T-helper 1 cell (primary cell): ENCODE data around the gene SREBF2.
"Not testable (repeated sequence)": the region's sequence is repeated elsewhere in the genome, so short reads cannot be mapped to it uniquely, and the experiment has no call there.

ENCODE experiments used
- DNase-seq, 5 donors: peaks; one replicate each; pipeline ENCODE4 v3.0.0-alpha.2; 2012 to 2020

The SREBF2 gene

GRCh38 chr22:41842996-41843970, 10.4 kb downstream of the SREBF2 start:
- peak in 1 of 5 donors; percentile 76 for DNase-seq

- DNase-seq = no peak
Observed at GRCh38 chr22:41844036-41844435, 11.1 kb downstream of the SREBF2 start.

- DNase-seq = no peak
Observed at GRCh38 chr22:41844513-41844912, 11.6 kb downstream of the SREBF2 start.

GRCh38 chr22:41845380-41846267, 12.7 kb downstream of the SREBF2 start:
- DNase-seq = no peak

- DNase-seq = no peak
Observed at GRCh38 chr22:41846268-41846987, 13.5 kb downstream of the SREBF2 start.

- no peak for DNase-seq
Observed at GRCh38 chr22:41847300-41847699, 14.4 kb downstream of the SREBF2 start.

GRCh38 chr22:41848468-41848867, 15.6 kb downstream of the SREBF2 start:
- no peak for DNase-seq

- DNase-seq = no peak
Observed at GRCh38 chr22:41856469-41856868, 23.6 kb downstream of the SREBF2 start.

- DNase-seq = peak; percentile 33 to 86 (median 58)
Observed at GRCh38 chr22:41857155-41857859, 24.4 kb downstream of the SREBF2 start.

GRCh38 chr22:41857860-41858199, 24.9 kb downstream of the SREBF2 start:
- DNase-seq = no peak

- DNase-seq = peak in 2 of 5 donors; percentile 11 to 63
Observed at GRCh38 chr22:41862160-41862529, 29.2 kb downstream of the SREBF2 start.

GRCh38 chr22:41862530-41863266, 29.8 kb downstream of the SREBF2 start:
- DNase-seq = peak in 1 of 5 donors; percentile 48

- DNase-seq = no peak
Observed at GRCh38 chr22:41863472-41863871, 30.6 kb downstream of the SREBF2 start.

GRCh38 chr22:41868556-41868955, 35.7 kb downstream of the SREBF2 start:
- no peak for DNase-seq

GRCh38 chr22:41870081-41870480, 37.2 kb downstream of the SREBF2 start:
- not testable (repeated sequence) for DNase-seq

- no peak for DNase-seq
Observed at GRCh38 chr22:41870786-41871185, 37.9 kb downstream of the SREBF2 start.

GRCh38 chr22:41873391-41873790, 40.5 kb downstream of the SREBF2 start:
- DNase-seq = peak in 2 of 5 donors; percentile 19 to 55

- no peak for DNase-seq
Observed at GRCh38 chr22:41874090-41874489, 41.2 kb downstream of the SREBF2 start.

GRCh38 chr22:41875531-41876270, 42.8 kb downstream of the SREBF2 start:
- DNase-seq = no peak

- no peak for DNase-seq
Observed at GRCh38 chr22:41876275-41876674, 43.4 kb downstream of the SREBF2 start.

GRCh38 chr22:41876675-41877074, 43.8 kb downstream of the SREBF2 start:
- DNase-seq = no peak
